Esophagus muscularis mucosa (tissue), 3 donors: ENCODE data around the gene CYB5RL.

Experiments
- CTCF ChIP-seq, 3 experiments: fragments of 200-600 bp in 2 of 3; fragments of 450-650 bp in 1 of 3; sonication (generic) in 2 of 3; IDR thresholded peaks; one replicate each; pipeline ENCODE4 v1.5.1; 2017 to 2019; ENCODE audit warnings: antibody characterized with exemption in 3 of 3, mild to moderate bottlenecking in 2 of 3, moderate library complexity in 1 of 3
- POLR2AphosphoS5 ChIP-seq, 2 donors: sonication (generic); formaldehyde crosslinking; IDR thresholded peaks; one replicate each; pipeline ENCODE4 v1.6.1; 2017; ENCODE audit warnings: antibody characterized with exemption in 2 of 2

- no peak for TF ChIP-seq POLR2AphosphoS5 (IDR thresholded peaks at IDR 0.05)
- TF ChIP-seq CTCF (IDR thresholded peaks at IDR 0.05): no peak
Observed at GRCh38 chr1:54163573-54163972, 36.3 kb downstream of the CYB5RL start.
